Stimulated activated CD4-positive, alpha-beta T cell treated with anti-CD3 and anti-CD28 coated beads, TNF-alpha, amount 100 ng/mL, for 24 hours (primary cell): ENCODE results near the gene JARID2.

ENCODE experiments used
- DNase-seq, 3 experiments: peaks; one replicate each; pipeline ENCODE4 v3.0.0-alpha.2; 2020; ENCODE audit warnings: low read depth in 3 of 3

JARID2 gene

DNA sequence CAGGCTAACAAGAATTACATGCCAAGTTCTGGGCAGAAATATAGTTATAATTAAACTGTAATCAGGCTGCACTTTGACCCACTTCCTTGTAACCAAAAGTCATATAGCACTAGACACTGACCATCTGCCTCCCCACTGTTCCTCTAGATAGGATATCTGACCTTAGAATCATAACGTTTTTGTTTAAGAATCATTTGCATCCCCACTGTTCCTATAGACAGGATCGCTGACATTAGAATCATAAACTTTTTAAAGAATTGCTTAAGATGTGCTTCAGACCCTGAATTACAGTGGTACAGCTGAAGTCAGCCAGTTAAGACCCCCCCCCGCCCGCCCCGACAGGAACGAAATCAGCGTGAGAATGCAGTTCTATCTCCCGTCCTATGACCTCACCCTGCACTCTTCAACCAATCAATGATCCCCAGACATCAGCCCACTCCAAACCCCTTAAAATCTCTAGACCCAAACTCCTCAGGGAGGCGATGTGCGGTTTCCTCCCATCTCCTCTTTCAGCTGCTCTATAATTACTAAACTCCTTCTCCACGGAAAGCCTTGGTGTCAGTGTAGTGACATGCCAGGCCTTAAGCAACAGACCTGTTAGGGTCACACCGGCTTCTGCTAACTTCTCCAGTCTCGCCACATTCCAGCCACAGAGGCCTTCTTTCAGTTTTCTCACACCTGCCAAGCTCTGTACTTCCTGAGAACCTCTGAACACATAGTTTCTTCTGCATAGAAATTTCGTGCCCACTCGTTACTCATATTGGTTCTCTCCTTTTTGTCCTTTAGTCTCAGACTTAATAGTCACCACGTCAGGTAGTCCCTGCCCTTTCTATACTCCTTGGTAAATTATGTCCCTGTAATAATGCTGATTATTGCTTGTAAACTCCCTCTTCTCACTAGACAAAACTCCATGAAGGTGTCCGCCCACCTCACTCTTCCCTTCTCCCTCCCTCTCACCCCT lies 323.4 kb downstream of the JARID2 start:
- DNase-seq: no peak

GRCh38 chr6:15570171-15570570 lies 324.3 kb downstream of the JARID2 start:
- DNase-seq: no peak
